K562 (cell line): ENCODE data around the gene ENPP6. TPM values are rescaled to one million over a fixed set of nuclear protein-coding genes. Genes with fewer than 3 reads are reported as not detected.

Source experiments
- E2F6 ChIP-seq, 2 experiments: IDR thresholded peaks; 2 replicates each; pipeline ENCODE4 v1.6.1; 2011; ENCODE audit warnings: borderline replicate concordance in 1 of 2, control low read depth in 1 of 2, low read depth in 1 of 2, low read length in 1 of 2, mild to moderate bottlenecking in 1 of 2, mixed read lengths in 1 of 2, moderate library complexity in 1 of 2; ENCODE audit not compliant: insufficient read depth in 1 of 2, insufficient read length in 1 of 2, poor library complexity in 1 of 2, severe bottlenecking in 1 of 2; ENCODE audit errors: extremely low read depth in 1 of 2
- GMEB1 ChIP-seq: fragments of 250-450 bp; sonication (Bioruptor Pico); IDR thresholded peaks from 2 replicates; pipeline ENCODE4 v1.4.0; 2020; ENCODE audit warnings: mild to moderate bottlenecking
- GTF2A2 ChIP-seq: IDR thresholded peaks from 2 replicates; pipeline ENCODE4 v1.6.1; 2016; ENCODE audit warnings: mild to moderate bottlenecking, missing genetic modification characterization, missing compliant biosample characterization
- MXI1 ChIP-seq: IDR thresholded peaks from 2 replicates; pipeline ENCODE4 v1.6.1; 2011; ENCODE audit warnings: low read depth, mild to moderate bottlenecking, improper control_type of control experiment, low read length
- SMAD2 ChIP-seq: fragments of 150-350 bp; IDR thresholded peaks from 2 replicates; pipeline ENCODE4 v1.6.1; 2014; ENCODE audit warnings: low read depth, mild to moderate bottlenecking, low read length
- ZBTB11 ChIP-seq, 3 experiments: fragments of 200-800 bp in 1 of 3; fragments of 250-450 bp in 1 of 3; fragments of 450-650 bp in 1 of 3; sonication (Bioruptor Pico) in 1 of 3; sonication (Bioruptor generic) in 1 of 3; formaldehyde crosslinking in 1 of 3; IDR thresholded peaks; 2 replicates each; pipeline versions ENCODE4 v1.6.1 to v1.8.0; 2016 to 2022; ENCODE audit warnings: mild to moderate bottlenecking in 2 of 3, missing genetic modification characterization in 2 of 3, missing compliant biosample characterization in 1 of 3, moderate library complexity in 1 of 3
- ZNF764 ChIP-seq: fragments of 250-450 bp; sonication (Bioruptor Pico); IDR thresholded peaks from 2 replicates; pipeline ENCODE4 v1.4.0; 2020; ENCODE audit warnings: low read depth, mild to moderate bottlenecking, moderate library complexity
- polyA plus RNA-seq, 8 experiments: library from polyadenylated mRNA; depleted of rRNA in 4 of 8; stranded (reverse) in 5 of 8; unstranded in 3 of 8; fragments of >200 nt; fragmentation: Nextera tagmentation in 2 of 8; fragmentation: Illumina TruSeq in 1 of 8; extraction: Ambion mirVana in 2 of 8; extraction: Trizol in 1 of 8; gene quantifications; 2 replicates each; pipeline versions ENCODE4 v1.2.1 to v1.2.3, GENCODE V29; 2011 to 2014; ENCODE audit warnings: inconsistent platforms in 1 of 8, missing spikeins in 1 of 8
- total RNA-seq, 7 experiments: library from RNA; depleted of rRNA in 6 of 7; stranded (reverse); fragments of >200 nt in 6 of 7; fragmentation: Illumina TruSeq in 2 of 7; extraction: Trizol in 2 of 7; gene quantifications; 2 replicates each; pipeline versions ENCODE4 v1.2.1 to v1.2.3, GENCODE V29; 2011 to 2021; ENCODE audit warnings: low replicate concordance in 1 of 7
- TF ChIP-seq, protein P1 (sequence below): sonication (generic); IDR thresholded peaks from 2 replicates; pipeline ENCODE4 v1.6.1; 2016
- TF ChIP-seq, protein P2 (sequence below): fragments of 200-800 bp; sonication (Bioruptor generic); IDR thresholded peaks from 2 replicates; pipeline ENCODE4 v1.6.1; 2017; ENCODE audit warnings: missing genetic modification characterization, missing compliant biosample characterization

Gene ENPP6
- total and polyA plus RNA-seq, 9 of the 15 experiments (the other 6 are each of a cell fraction or from before 2014, with no cell fraction given), result 0.29 TPM; not detected in 8

- TF ChIP-seq GMEB1 (CRISPR knock-in tag), result no peak
- no peak for TF ChIP-seq GTF2A2 (tag)
- no peak for TF ChIP-seq ZBTB11 (CRISPR knock-in tag; IDR thresholded peaks at IDR 0.05)
- TF ChIP-seq MXI1, result no peak
- TF ChIP-seq ZNF764 (CRISPR knock-in tag), result no peak
- TF ChIP-seq, protein P1, sequence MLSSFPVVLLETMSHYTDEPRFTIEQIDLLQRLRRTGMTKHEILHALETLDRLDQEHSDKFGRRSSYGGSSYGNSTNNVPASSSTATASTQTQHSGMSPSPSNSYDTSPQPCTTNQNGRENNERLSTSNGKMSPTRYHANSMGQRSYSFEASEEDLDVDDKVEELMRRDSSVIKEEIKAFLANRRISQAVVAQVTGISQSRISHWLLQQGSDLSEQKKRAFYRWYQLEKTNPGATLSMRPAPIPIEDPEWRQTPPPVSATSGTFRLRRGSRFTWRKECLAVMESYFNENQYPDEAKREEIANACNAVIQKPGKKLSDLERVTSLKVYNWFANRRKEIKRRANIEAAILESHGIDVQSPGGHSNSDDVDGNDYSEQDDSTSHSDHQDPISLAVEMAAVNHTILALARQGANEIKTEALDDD, result no peak
- TF ChIP-seq SMAD2, result no peak
- TF ChIP-seq, protein P2, sequence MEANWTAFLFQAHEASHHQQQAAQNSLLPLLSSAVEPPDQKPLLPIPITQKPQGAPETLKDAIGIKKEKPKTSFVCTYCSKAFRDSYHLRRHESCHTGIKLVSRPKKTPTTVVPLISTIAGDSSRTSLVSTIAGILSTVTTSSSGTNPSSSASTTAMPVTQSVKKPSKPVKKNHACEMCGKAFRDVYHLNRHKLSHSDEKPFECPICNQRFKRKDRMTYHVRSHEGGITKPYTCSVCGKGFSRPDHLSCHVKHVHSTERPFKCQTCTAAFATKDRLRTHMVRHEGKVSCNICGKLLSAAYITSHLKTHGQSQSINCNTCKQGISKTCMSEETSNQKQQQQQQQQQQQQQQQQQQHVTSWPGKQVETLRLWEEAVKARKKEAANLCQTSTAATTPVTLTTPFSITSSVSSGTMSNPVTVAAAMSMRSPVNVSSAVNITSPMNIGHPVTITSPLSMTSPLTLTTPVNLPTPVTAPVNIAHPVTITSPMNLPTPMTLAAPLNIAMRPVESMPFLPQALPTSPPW, result no peak
- no peak for TF ChIP-seq E2F6 (IDR thresholded peaks at IDR 0.05; ENCODE audit: borderline replicate concordance in 1 of 2, extremely low read depth in 1 of 2, insufficient read depth in 1 of 2, insufficient read length in 1 of 2, low read depth in 1 of 2, low read length in 1 of 2, poor library complexity in 1 of 2, severe bottlenecking in 1 of 2)
Measured at GRCh38 chr4:184080674-184081073, 137.0 kb downstream of the ENPP6 start (continued).
